Liver (tissue), 3 donors: ENCODE measurements around the gene LCN12.

Experiments
- ATF3 ChIP-seq: IDR thresholded peaks from 2 replicates; pipeline ENCODE4 v1.6.1; 2016; ENCODE audit warnings: antibody characterized with exemption
- CTCF ChIP-seq: fragments of 150-350 bp; IDR thresholded peaks from 2 replicates; pipeline ENCODE4 v1.5.1; 2017; ENCODE audit warnings: improper control_type of control experiment, low read depth, low read length; ENCODE audit not compliant: missing input control
- EGR1 ChIP-seq, 2 donors: IDR thresholded peaks; 2 replicates each; pipeline ENCODE4 v1.6.1; 2016 to 2018; ENCODE audit warnings: antibody characterized with exemption in 2 of 2, low read depth in 2 of 2
- GABPA ChIP-seq, 2 donors: IDR thresholded peaks in 1 of 2; conservative IDR thresholded peaks in 1 of 2; 2 replicates each; pipeline ENCODE4 v1.6.1; 2016; ENCODE audit warnings: antibody characterized with exemption in 2 of 2, mild to moderate bottlenecking in 1 of 2, moderate library complexity in 1 of 2
- HNF4A ChIP-seq, 2 donors: conservative IDR thresholded peaks; 2 replicates each; pipeline ENCODE4 v1.6.1; 2016; ENCODE audit warnings: antibody characterized with exemption in 2 of 2, mild to moderate bottlenecking in 2 of 2
- JUND ChIP-seq, 2 donors: IDR thresholded peaks; 2 replicates each; pipeline ENCODE4 v1.6.1; 2016; ENCODE audit warnings: antibody characterized with exemption in 2 of 2
- MAX ChIP-seq: IDR thresholded peaks from 2 replicates; pipeline ENCODE4 v1.6.1; 2016; ENCODE audit warnings: antibody characterized with exemption
- RAD21 ChIP-seq, 2 donors: IDR thresholded peaks; 2 replicates each; pipeline ENCODE4 v1.6.1; 2016; ENCODE audit warnings: antibody characterized with exemption in 2 of 2, mild to moderate bottlenecking in 2 of 2
- REST ChIP-seq: IDR thresholded peaks from 2 replicates; pipeline ENCODE4 v1.6.1; 2016; ENCODE audit warnings: antibody characterized with exemption, mild to moderate bottlenecking
- RXRA ChIP-seq, 2 donors: IDR thresholded peaks; 2 replicates each; pipeline ENCODE4 v1.6.1; 2017 to 2018; ENCODE audit warnings: antibody characterized with exemption in 2 of 2, mild to moderate bottlenecking in 1 of 2
- SP1 ChIP-seq: IDR thresholded peaks from 2 replicates; pipeline ENCODE4 v1.6.1; 2018; ENCODE audit warnings: antibody characterized with exemption, mild to moderate bottlenecking
- TAF1 ChIP-seq: conservative IDR thresholded peaks from 2 replicates; pipeline ENCODE4 v1.6.1; 2016; ENCODE audit warnings: antibody characterized with exemption, mild to moderate bottlenecking
- ZBTB33 ChIP-seq: IDR thresholded peaks from 2 replicates; pipeline ENCODE4 v1.6.1; 2016; ENCODE audit warnings: antibody characterized with exemption
- donor health status: healthy.
- donor health status: healthy.

- no peak for TF ChIP-seq SP1
- no peak for TF ChIP-seq JUND (IDR thresholded peaks at IDR 0.05)
- TF ChIP-seq CTCF, result no peak
- no peak for TF ChIP-seq REST
- no peak for TF ChIP-seq GABPA (IDR thresholded peaks at IDR 0.05 in 1 of 2, conservative IDR thresholded peaks at IDR 0.05 in 1 of 2)
- no peak for TF ChIP-seq ATF3
- TF ChIP-seq MAX, result no peak
- no peak for TF ChIP-seq TAF1
- no peak for TF ChIP-seq RAD21 (IDR thresholded peaks at IDR 0.05)
- TF ChIP-seq EGR1 (IDR thresholded peaks at IDR 0.05; ENCODE audit: low read depth in 2 of 2), result no peak
- TF ChIP-seq ZBTB33, result no peak
- no peak for TF ChIP-seq HNF4A (conservative IDR thresholded peaks at IDR 0.05)
- TF ChIP-seq RXRA (IDR thresholded peaks at IDR 0.05), result no peak
Observed at GRCh38 chr9:136977649-136978072, 25.6 kb downstream of the LCN12 start.
